HT1080 (cell line): ENCODE measurements around the gene HAND1. TPM values are rescaled to one million over a fixed set of nuclear protein-coding genes. Genes with fewer than 3 reads are reported as not detected.

Experiments
- DNase-seq: peaks from one replicate; pipeline ENCODE4 v3.0.0-alpha.2; 2015; ENCODE audit warnings: low read depth
- total RNA-seq: library from RNA; depleted of rRNA; stranded (reverse); fragments of >200 nt; shearing (Covaris generic); gene quantifications from 2 replicates; pipeline ENCODE4 v1.2.3, GENCODE V29; 2014

HAND1 gene
- total RNA-seq, 1 experiment from 2014 or later = not detected

GRCh38 chr5:154479944-154480750 is 2.1 kb upstream of the HAND1 start:
- DNase-seq = no peak

GRCh38 chr5:154479160-154479943 is 1.3 kb upstream of the HAND1 start:
- no peak for DNase-seq

- no peak for DNase-seq
Measured at GRCh38 chr5:154478752-154479159, 729 bp upstream of the HAND1 start.

GRCh38 chr5:154477382-154478223 is 424 bp downstream of the HAND1 start:
- DNase-seq = no peak

- no peak for DNase-seq
Measured at GRCh38 chr5:154476354-154477205, 1.4 kb downstream of the HAND1 start.

GRCh38 chr5:154475591-154476353 is 2.3 kb downstream of the HAND1 start:
- DNase-seq = no peak

GRCh38 chr5:154474396-154475334 is 3.4 kb downstream of the HAND1 start:
- DNase-seq = no peak

- no peak for DNase-seq
Measured at GRCh38 chr5:154473581-154474283, 4.3 kb downstream of the HAND1 start.

- no peak for DNase-seq
Measured at GRCh38 chr5:154472871-154473580, 5.0 kb downstream of the HAND1 start.

GRCh38 chr5:154470947-154471870 is 6.8 kb downstream of the HAND1 start:
- no peak for DNase-seq

GRCh38 chr5:154470137-154470536 is 7.9 kb downstream of the HAND1 start:
- DNase-seq = no peak

- peak; percentile 62 for DNase-seq
Measured at GRCh38 chr5:154467655-154468354, 10.2 kb downstream of the HAND1 start.

GRCh38 chr5:154466671-154467070 is 11.4 kb downstream of the HAND1 start:
- DNase-seq = peak; percentile 24

- no peak for DNase-seq
Measured at GRCh38 chr5:154466147-154466546, 11.9 kb downstream of the HAND1 start.

- peak; percentile 62 for DNase-seq
Measured at GRCh38 chr5:154465169-154465568, 12.9 kb downstream of the HAND1 start.

- no peak for DNase-seq
Measured at GRCh38 chr5:154464438-154464837, 13.6 kb downstream of the HAND1 start.
